Measurements from ENCODE around the gene ADIPOQ.

Gene ADIPOQ

DNA sequence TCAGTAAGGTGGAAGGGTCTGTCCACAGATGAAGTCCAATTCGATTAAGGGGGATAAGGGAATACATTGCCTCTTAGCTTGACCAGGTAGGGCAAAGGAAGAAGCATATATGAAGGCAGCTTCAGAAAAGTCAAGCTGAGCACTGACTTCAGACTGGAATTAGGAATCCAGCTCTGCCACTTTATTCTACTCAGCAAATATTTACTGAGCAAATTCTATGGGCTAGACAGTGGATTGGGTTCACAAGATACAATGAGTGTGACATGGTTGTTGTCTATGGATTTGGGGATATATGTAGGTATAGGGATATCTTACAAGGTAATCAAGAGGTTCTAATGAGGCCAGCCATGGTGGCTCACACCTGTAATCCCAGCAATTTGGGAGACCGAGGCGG, 526 bp downstream of the ADIPOQ start:
- TF ChIP-seq ESRRG (CRISPR knock-in tag; IDR thresholded peaks at IDR 0.05) (no peak), ZNF565 (CRISPR knock-in tag; conservative IDR thresholded peaks at IDR 0.05; ENCODE audit: low read depth) (no peak), ZNF8 (CRISPR knock-in tag; IDR thresholded peaks at IDR 0.05) (no peak), TCF4 (CRISPR knock-in tag; IDR thresholded peaks at IDR 0.05; ENCODE audit: borderline replicate concordance) (no peak), BACH2 (CRISPR knock-in tag; IDR thresholded peaks at IDR 0.05; ENCODE audit: borderline replicate concordance) (no peak), ZNF70 (CRISPR knock-in tag; IDR thresholded peaks at IDR 0.05) (no peak), SNAI2 (CRISPR knock-in tag; IDR thresholded peaks at IDR 0.05) (no peak), ARNTL (CRISPR knock-in tag; IDR thresholded peaks at IDR 0.05; ENCODE audit: borderline replicate concordance, low read depth) (no peak), PPARA (CRISPR knock-in tag; IDR thresholded peaks at IDR 0.05; ENCODE audit: borderline replicate concordance) (no peak), ZFP30 (CRISPR knock-in tag; IDR thresholded peaks at IDR 0.05) (no peak), ISL1 (CRISPR knock-in tag; IDR thresholded peaks at IDR 0.05) (no peak), GLIS3 (CRISPR knock-in tag; IDR thresholded peaks at IDR 0.05) (no peak), RARB (CRISPR knock-in tag; IDR thresholded peaks at IDR 0.05) (no peak), CSDC2 (CRISPR knock-in tag; IDR thresholded peaks at IDR 0.05) (no peak), OSR1 (CRISPR knock-in tag; IDR thresholded peaks at IDR 0.05) (no peak), ZC3H10 (CRISPR knock-in tag; IDR thresholded peaks at IDR 0.05) (no peak)
- TF ChIP-seq, protein P1, sequence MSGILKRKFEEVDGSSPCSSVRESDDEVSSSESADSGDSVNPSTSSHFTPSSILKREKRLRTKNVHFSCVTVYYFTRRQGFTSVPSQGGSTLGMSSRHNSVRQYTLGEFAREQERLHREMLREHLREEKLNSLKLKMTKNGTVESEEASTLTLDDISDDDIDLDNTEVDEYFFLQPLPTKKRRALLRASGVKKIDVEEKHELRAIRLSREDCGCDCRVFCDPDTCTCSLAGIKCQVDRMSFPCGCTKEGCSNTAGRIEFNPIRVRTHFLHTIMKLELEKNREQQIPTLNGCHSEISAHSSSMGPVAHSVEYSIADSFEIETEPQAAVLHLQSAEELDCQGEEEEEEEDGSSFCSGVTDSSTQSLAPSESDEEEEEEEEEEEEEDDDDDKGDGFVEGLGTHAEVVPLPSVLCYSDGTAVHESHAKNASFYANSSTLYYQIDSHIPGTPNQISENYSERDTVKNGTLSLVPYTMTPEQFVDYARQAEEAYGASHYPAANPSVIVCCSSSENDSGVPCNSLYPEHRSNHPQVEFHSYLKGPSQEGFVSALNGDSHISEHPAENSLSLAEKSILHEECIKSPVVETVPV (CRISPR knock-in tag; IDR thresholded peaks at IDR 0.05): no peak
- TF ChIP-seq, protein P2, sequence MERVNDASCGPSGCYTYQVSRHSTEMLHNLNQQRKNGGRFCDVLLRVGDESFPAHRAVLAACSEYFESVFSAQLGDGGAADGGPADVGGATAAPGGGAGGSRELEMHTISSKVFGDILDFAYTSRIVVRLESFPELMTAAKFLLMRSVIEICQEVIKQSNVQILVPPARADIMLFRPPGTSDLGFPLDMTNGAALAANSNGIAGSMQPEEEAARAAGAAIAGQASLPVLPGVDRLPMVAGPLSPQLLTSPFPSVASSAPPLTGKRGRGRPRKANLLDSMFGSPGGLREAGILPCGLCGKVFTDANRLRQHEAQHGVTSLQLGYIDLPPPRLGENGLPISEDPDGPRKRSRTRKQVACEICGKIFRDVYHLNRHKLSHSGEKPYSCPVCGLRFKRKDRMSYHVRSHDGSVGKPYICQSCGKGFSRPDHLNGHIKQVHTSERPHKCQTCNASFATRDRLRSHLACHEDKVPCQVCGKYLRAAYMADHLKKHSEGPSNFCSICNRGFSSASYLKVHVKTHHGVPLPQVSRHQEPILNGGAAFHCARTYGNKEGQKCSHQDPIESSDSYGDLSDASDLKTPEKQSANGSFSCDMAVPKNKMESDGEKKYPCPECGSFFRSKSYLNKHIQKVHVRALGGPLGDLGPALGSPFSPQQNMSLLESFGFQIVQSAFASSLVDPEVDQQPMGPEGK (CRISPR knock-in tag; IDR thresholded peaks at IDR 0.05; ENCODE audit: borderline replicate concordance): no peak
- TF ChIP-seq, protein P3, sequence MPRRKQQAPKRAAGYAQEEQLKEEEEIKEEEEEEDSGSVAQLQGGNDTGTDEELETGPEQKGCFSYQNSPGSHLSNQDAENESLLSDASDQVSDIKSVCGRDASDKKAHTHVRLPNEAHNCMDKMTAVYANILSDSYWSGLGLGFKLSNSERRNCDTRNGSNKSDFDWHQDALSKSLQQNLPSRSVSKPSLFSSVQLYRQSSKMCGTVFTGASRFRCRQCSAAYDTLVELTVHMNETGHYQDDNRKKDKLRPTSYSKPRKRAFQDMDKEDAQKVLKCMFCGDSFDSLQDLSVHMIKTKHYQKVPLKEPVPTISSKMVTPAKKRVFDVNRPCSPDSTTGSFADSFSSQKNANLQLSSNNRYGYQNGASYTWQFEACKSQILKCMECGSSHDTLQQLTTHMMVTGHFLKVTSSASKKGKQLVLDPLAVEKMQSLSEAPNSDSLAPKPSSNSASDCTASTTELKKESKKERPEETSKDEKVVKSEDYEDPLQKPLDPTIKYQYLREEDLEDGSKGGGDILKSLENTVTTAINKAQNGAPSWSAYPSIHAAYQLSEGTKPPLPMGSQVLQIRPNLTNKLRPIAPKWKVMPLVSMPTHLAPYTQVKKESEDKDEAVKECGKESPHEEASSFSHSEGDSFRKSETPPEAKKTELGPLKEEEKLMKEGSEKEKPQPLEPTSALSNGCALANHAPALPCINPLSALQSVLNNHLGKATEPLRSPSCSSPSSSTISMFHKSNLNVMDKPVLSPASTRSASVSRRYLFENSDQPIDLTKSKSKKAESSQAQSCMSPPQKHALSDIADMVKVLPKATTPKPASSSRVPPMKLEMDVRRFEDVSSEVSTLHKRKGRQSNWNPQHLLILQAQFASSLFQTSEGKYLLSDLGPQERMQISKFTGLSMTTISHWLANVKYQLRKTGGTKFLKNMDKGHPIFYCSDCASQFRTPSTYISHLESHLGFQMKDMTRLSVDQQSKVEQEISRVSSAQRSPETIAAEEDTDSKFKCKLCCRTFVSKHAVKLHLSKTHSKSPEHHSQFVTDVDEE (CRISPR knock-in tag; IDR thresholded peaks at IDR 0.05): no peak
- TF ChIP-seq, protein P4, sequence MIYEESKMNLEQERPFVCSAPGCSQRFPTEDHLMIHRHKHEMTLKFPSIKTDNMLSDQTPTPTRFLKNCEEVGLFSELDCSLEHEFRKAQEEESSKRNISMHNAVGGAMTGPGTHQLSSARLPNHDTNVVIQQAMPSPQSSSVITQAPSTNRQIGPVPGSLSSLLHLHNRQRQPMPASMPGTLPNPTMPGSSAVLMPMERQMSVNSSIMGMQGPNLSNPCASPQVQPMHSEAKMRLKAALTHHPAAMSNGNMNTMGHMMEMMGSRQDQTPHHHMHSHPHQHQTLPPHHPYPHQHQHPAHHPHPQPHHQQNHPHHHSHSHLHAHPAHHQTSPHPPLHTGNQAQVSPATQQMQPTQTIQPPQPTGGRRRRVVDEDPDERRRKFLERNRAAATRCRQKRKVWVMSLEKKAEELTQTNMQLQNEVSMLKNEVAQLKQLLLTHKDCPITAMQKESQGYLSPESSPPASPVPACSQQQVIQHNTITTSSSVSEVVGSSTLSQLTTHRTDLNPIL (CRISPR knock-in tag; IDR thresholded peaks at IDR 0.05; ENCODE audit: low read depth): no peak
- ATAC-seq: no peak

DNA sequence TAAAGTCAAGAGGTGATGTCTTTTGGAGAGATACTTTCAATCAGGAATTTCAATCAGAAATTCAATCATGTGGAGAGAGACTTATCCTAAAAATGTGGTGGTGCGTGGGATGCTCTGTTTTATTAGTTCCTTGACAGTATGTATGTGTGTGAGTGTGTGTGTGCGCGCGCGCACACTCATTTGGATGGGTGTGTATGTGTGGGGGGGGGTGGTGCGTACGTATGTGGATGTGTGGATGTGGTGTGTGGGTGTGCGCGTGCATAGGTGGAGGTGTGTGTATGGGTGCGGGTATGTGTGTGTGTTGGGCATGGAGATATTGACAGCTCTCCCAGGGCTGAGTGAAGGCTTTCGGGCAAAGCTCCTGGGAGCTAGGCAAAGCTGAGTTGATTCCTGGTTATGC, 2.4 kb downstream of the ADIPOQ start:
- ATAC-seq: no peak
- no peak for TF ChIP-seq ISL1 (CRISPR knock-in tag; IDR thresholded peaks at IDR 0.05)
- TF ChIP-seq ZNF8 (CRISPR knock-in tag; IDR thresholded peaks at IDR 0.05): no peak
- no peak for TF ChIP-seq SNAI2 (CRISPR knock-in tag; IDR thresholded peaks at IDR 0.05)
- no peak for TF ChIP-seq ESRRG (CRISPR knock-in tag; IDR thresholded peaks at IDR 0.05)
- TF ChIP-seq ZFP3 (CRISPR knock-in tag; IDR thresholded peaks at IDR 0.05): no peak
- no peak for TF ChIP-seq TOX (CRISPR knock-in tag; IDR thresholded peaks at IDR 0.05; ENCODE audit: borderline replicate concordance)
- no peak for TF ChIP-seq ARNTL (CRISPR knock-in tag; IDR thresholded peaks at IDR 0.05; ENCODE audit: borderline replicate concordance, low read depth)
- no peak for TF ChIP-seq ZNF565 (CRISPR knock-in tag; conservative IDR thresholded peaks at IDR 0.05; ENCODE audit: low read depth)
- no peak for TF ChIP-seq ZC3H10 (CRISPR knock-in tag; IDR thresholded peaks at IDR 0.05)
- TF ChIP-seq, protein P3 (CRISPR knock-in tag; IDR thresholded peaks at IDR 0.05): no peak
- TF ChIP-seq ZFP30 (CRISPR knock-in tag; IDR thresholded peaks at IDR 0.05): no peak
- no peak for TF ChIP-seq RARB (CRISPR knock-in tag; IDR thresholded peaks at IDR 0.05)
- TF ChIP-seq, protein P5, sequence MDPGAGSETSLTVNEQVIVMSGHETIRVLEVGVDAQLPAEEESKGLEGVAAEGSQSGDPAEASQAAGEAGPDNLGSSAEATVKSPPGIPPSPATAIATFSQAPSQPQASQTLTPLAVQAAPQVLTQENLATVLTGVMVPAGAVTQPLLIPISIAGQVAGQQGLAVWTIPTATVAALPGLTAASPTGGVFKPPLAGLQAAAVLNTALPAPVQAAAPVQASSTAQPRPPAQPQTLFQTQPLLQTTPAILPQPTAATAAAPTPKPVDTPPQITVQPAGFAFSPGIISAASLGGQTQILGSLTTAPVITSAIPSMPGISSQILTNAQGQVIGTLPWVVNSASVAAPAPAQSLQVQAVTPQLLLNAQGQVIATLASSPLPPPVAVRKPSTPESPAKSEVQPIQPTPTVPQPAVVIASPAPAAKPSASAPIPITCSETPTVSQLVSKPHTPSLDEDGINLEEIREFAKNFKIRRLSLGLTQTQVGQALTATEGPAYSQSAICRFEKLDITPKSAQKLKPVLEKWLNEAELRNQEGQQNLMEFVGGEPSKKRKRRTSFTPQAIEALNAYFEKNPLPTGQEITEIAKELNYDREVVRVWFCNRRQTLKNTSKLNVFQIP (CRISPR knock-in tag; IDR thresholded peaks at IDR 0.05; ENCODE audit: borderline replicate concordance, low read depth): no peak
- no peak for TF ChIP-seq TCF4 (CRISPR knock-in tag; IDR thresholded peaks at IDR 0.05; ENCODE audit: borderline replicate concordance)
- no peak for TF ChIP-seq CSDC2 (CRISPR knock-in tag; IDR thresholded peaks at IDR 0.05)
